ENCODE results near the gene ALDH3B2.

DNA sequence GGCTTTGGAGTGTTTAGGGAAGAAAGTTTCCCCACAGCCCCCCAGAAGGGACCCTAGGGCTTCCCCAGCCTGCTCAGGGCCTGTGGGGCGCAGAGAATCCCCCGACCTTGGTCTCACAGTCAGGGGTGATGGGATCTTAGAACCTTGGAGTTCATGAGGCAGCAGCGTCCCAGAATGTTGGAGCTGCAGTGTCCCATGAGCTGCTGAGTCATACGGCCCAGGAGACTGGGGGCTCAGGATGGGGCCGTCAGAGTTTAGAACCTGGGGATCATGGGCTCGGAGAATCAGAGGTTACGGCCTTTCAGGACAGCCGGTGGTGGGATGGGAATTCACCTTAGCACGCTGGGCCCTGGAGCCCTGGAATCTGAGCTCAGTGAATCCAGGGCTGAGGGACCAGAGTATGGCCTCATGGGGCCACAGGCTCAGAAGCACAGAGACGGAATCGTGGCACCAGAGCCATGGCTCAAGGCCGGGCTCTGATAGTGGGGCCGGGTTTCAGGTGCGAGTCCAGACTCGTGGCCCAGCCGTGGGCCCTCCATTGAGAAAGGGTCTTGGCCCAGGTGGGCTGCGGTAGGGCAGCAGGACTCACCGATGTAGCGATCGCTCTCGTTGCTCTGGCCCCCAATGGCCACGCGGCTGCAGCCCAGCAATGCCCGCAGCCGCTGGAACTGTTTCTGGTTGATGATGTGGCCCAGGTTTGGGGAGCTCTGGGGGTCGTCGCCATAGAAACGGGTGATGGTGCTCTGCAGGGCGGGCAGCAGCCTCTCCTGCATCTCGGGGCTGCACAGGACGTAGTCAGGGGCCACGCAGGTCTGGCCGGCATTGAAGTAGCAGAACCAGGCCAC is 9.5 kb downstream of the ALDH3B2 start:
- TF ChIP-seq, protein P1, sequence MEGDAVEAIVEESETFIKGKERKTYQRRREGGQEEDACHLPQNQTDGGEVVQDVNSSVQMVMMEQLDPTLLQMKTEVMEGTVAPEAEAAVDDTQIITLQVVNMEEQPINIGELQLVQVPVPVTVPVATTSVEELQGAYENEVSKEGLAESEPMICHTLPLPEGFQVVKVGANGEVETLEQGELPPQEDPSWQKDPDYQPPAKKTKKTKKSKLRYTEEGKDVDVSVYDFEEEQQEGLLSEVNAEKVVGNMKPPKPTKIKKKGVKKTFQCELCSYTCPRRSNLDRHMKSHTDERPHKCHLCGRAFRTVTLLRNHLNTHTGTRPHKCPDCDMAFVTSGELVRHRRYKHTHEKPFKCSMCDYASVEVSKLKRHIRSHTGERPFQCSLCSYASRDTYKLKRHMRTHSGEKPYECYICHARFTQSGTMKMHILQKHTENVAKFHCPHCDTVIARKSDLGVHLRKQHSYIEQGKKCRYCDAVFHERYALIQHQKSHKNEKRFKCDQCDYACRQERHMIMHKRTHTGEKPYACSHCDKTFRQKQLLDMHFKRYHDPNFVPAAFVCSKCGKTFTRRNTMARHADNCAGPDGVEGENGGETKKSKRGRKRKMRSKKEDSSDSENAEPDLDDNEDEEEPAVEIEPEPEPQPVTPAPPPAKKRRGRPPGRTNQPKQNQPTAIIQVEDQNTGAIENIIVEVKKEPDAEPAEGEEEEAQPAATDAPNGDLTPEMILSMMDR (conservative IDR thresholded peaks at IDR 0.05): no peak
- TF ChIP-seq ZFX (IDR thresholded peaks at IDR 0.05): no peak

Data from C4-2B (cell line).